Upper lobe of left lung (tissue), 6 donors: ENCODE measurements around the gene LAMC1. TPM values are rescaled to one million over a fixed set of nuclear protein-coding genes. Genes with fewer than 3 reads are reported as not detected.

Experiments
- ATAC-seq, 2 donors: fragments of 200-7000 bp; cut with Tn5 transposase; one replicate each; pipeline ENCODE4 v1.9.1; 2022; ENCODE audit warnings: mild to moderate bottlenecking in 2 of 2, moderate library complexity in 2 of 2; ENCODE audit not compliant: low FRiP score in 2 of 2
- DNase-seq, 2 donors: peaks; one replicate each; pipeline ENCODE4 v3.0.0-alpha.2; 2019 to 2020
- H3K27ac ChIP-seq, 4 donors: fragments of 200-600 bp; sonication (generic); one replicate each; pipeline ENCODE4 v1.5.1; 2016 to 2019
- H3K27me3 ChIP-seq, 4 donors: fragments of 200-600 bp; sonication (generic); one replicate each; pipeline ENCODE4 v1.5.1; 2017 to 2019
- H3K36me3 ChIP-seq, 4 donors: fragments of 200-600 bp; sonication (generic); one replicate each; pipeline ENCODE4 v1.5.1; 2016 to 2019
- H3K4me1 ChIP-seq, 4 donors: fragments of 200-600 bp; sonication (generic); one replicate each; pipeline ENCODE4 v1.5.1; 2018 to 2019
- H3K4me3 ChIP-seq, 4 donors: fragments of 200-600 bp; sonication (generic); one replicate each; pipeline ENCODE4 v1.5.1; 2017 to 2019; ENCODE audit warnings: mild to moderate bottlenecking in 2 of 4, moderate library complexity in 1 of 4
- H3K9me3 ChIP-seq, 4 donors: fragments of 200-600 bp; sonication (generic); one replicate each; pipeline ENCODE4 v1.5.1; 2018 to 2019
- EP300 ChIP-seq, 4 donors: sonication (generic); formaldehyde crosslinking; IDR thresholded peaks; one replicate each; pipeline ENCODE4 v1.5.1; 2017; ENCODE audit warnings: antibody characterized with exemption in 4 of 4, control low read depth in 2 of 4
- POLR2A ChIP-seq, 4 donors: fragments of 450-650 bp; IDR thresholded peaks; one replicate each; pipeline ENCODE4 v1.5.1; 2016 to 2017; ENCODE audit warnings: antibody characterized with exemption in 4 of 4, mild to moderate bottlenecking in 2 of 4
- POLR2AphosphoS5 ChIP-seq, 2 donors: sonication (generic); formaldehyde crosslinking; IDR thresholded peaks; one replicate each; pipeline ENCODE4 v1.5.1; 2017; ENCODE audit warnings: antibody characterized with exemption in 2 of 2
- WGBS, 2 donors: methylation state at CpG; one replicate each; pipeline ENCODE4 v1.1.5; 2017 to 2018; 5-methylcytosine and 5-hydroxymethylcytosine counted together
- total RNA-seq, 6 donors: library from RNA; depleted of rRNA in 4 of 6; stranded (reverse); fragments of >200 nt in 4 of 6; gene quantifications; one replicate each; pipeline versions ENCODE4 v1.1.0 to v1.2.1, GENCODE V29; 2016 to 2021
- TF ChIP-seq, protein P1 (sequence below), 6 experiments: fragments of 450-650 bp in 4 of 6; fragments of 200-600 bp in 2 of 6; sonication (generic) in 2 of 6; IDR thresholded peaks; one replicate each; pipeline ENCODE4 v1.5.1; 2016 to 2019; ENCODE audit warnings: antibody characterized with exemption in 6 of 6
- donor health status: DM: no; HTN: no; CAD: no; lungs with moderate emphysema.
- donor health status: DM: no; HTN: yes; CAD: no; lungs with severe emphysema.

The LAMC1 gene
- total RNA-seq, 6 donors from 2014 or later = 92.0 to 232 (median 134) TPM

DNA sequence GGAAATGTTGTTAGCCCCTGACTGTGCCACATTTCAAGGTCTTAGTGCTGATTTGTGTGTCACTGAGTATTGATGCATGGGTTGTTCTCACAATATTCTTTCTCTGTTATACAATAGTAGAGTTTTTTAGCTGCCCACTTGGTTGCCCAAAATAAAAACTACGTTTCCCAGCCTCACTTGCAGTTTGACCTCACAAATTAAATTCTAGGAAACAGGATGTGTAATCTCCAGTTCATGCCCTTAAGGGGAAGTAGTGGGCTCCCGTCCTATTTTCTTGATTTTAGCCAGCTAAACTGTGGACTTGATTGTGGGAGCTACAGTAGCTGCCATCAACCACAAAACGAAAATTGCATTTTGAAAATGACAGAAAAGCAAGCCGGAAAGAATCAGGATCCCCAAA lies 27.3 kb upstream of the LAMC1 start:
- no peaks in the 10 kb centered on the region for H3K9me3 ChIP-seq
- H3K36me3 ChIP-seq = no peaks in the 10 kb centered on the region
- H3K27ac ChIP-seq = no peak overlapping the region
- H3K27me3 ChIP-seq = no peaks in the 10 kb centered on the region
- TF ChIP-seq POLR2A (IDR thresholded peaks at IDR 0.05) (no peak), POLR2AphosphoS5 (IDR thresholded peaks at IDR 0.05) (no peak), EP300 (IDR thresholded peaks at IDR 0.05) (no peak)
- TF ChIP-seq, protein P1, sequence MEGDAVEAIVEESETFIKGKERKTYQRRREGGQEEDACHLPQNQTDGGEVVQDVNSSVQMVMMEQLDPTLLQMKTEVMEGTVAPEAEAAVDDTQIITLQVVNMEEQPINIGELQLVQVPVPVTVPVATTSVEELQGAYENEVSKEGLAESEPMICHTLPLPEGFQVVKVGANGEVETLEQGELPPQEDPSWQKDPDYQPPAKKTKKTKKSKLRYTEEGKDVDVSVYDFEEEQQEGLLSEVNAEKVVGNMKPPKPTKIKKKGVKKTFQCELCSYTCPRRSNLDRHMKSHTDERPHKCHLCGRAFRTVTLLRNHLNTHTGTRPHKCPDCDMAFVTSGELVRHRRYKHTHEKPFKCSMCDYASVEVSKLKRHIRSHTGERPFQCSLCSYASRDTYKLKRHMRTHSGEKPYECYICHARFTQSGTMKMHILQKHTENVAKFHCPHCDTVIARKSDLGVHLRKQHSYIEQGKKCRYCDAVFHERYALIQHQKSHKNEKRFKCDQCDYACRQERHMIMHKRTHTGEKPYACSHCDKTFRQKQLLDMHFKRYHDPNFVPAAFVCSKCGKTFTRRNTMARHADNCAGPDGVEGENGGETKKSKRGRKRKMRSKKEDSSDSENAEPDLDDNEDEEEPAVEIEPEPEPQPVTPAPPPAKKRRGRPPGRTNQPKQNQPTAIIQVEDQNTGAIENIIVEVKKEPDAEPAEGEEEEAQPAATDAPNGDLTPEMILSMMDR (IDR thresholded peaks at IDR 0.05) = no peak
- no peak overlapping the region for H3K4me3 ChIP-seq
- 60 to 64% methylated on average over 4 of the region's 4 CpGs for WGBS, 2 donors
- ATAC-seq (no peak), DNase-seq (no peak)
- H3K4me1 ChIP-seq = no peaks in the 10 kb centered on the region

DNA sequence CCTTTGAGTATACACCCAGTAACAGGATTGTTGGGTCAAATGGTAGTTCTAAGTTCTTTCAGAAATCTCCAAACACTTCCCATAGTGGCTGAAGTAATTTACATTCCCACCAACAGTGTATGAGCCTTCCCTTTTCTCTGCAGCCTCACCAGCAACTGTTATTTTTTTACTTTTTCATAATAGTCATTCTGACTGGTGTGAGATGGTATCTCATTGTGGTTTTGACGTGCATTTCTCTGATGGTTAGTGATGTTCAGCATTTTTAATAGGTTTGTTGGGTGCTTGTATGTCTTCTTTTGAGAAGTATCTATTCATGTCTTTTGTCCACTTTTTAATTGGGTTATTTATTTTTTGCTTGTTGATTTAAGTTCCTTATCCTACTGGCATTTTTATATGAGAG lies 26.4 kb upstream of the LAMC1 start:
- TF ChIP-seq POLR2AphosphoS5 (IDR thresholded peaks at IDR 0.05) (no peak), POLR2A (IDR thresholded peaks at IDR 0.05) (no peak), EP300 (IDR thresholded peaks at IDR 0.05) (no peak)
- TF ChIP-seq, protein P1 (IDR thresholded peaks at IDR 0.05) = no peak
- WGBS, 2 donors = 62 to 67% methylated on average over 1 of the region's 1 CpG
- Histone ChIP-seq H3K9me3 (no peaks in the 10 kb centered on the region), H3K27ac (no peak overlapping the region), H3K4me1 (no peaks in the 10 kb centered on the region), H3K27me3 (no peaks in the 10 kb centered on the region), H3K36me3 (no peaks in the 10 kb centered on the region), H3K4me3 (no peak overlapping the region)
- no peak for DNase-seq
- no peak for ATAC-seq

DNA sequence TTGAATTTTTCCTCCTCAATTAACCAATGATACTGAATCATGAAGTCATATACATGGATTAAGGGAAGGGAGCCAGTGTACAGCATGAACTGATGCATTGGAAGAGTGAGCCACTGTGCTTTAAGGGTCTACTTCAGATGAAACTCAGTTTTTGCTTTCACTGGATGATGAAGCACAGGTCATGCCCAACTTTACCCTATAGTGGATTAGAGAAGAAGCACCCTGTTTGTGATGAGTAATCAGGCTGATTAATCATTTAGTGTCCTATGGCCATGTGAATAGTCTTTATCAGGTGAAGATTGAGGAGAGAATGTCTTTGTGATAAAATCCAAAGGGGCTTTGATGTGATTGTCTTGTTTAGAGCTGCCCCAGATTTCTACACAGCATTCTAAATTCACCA lies 24.7 kb upstream of the LAMC1 start:
- H3K4me3 ChIP-seq = no peak overlapping the region
- no peak overlapping the region for H3K27ac ChIP-seq
- no peaks in the 10 kb centered on the region for H3K9me3 ChIP-seq
- H3K36me3 ChIP-seq = no peaks in the 10 kb centered on the region
- no peak for DNase-seq
- no peak for ATAC-seq
- TF ChIP-seq POLR2A (IDR thresholded peaks at IDR 0.05) = no peak
- no peak for TF ChIP-seq EP300 (IDR thresholded peaks at IDR 0.05)
- no peak for TF ChIP-seq POLR2AphosphoS5 (IDR thresholded peaks at IDR 0.05)
- TF ChIP-seq, protein P1 (IDR thresholded peaks at IDR 0.05) = no peak
- H3K27me3 ChIP-seq = no peaks in the 10 kb centered on the region
- H3K4me1 ChIP-seq = peaks cover 0 to 9% (median 6%) of the 10 kb centered on the region in 4 donors

DNA sequence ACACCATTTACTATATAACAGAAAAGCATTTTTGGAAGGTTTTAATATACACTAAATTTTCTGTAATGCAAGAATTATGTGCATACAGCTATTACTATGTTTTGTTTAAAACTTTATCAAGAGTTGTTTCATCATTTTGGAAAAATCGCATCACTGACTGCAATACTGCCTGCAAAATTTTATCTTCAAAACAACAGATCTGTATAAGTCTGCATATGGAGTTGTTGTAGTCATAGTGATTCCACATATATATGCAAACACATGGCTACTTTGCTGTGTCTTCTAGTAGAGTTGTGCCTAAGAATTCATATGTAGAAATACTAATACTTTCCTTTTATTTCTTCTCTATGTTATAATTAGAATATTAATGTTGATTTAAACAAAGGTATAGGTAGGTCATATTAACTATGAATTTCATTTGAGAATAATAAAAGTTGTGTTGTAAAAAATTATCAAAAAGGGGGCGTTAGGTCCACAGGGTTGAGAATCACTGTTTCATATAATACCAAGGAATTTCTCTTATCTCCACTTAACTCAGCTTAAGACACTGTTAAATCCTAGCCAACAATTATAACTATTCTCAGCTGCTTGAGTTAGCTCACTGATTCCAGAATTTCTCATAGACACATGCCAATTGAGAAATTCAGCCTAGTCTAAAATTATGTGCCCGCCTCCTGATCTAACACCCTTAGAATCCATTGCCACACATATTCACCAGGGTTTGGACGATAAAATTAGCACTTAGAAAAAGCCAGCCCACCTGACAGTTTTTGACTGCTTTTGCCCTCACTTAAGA lies 22.9 kb upstream of the LAMC1 start:
- DNase-seq (no peak), ATAC-seq (peak in 1 of 2 donors; percentile 61)
- H3K9me3 ChIP-seq = no peaks in the 10 kb centered on the region
- no peaks in the 10 kb centered on the region for H3K36me3 ChIP-seq
- TF ChIP-seq, protein P1 (IDR thresholded peaks at IDR 0.05) = no peak
- TF ChIP-seq POLR2AphosphoS5 (IDR thresholded peaks at IDR 0.05) = no peak
- peaks cover 0 to 9% (median 6%) of the 10 kb centered on the region in 4 donors for H3K4me1 ChIP-seq
- H3K27ac ChIP-seq = no peak overlapping the region
- 76 to 82% methylated on average over 4 of the region's 4 CpGs for WGBS, 2 donors
- no peaks in the 10 kb centered on the region for H3K27me3 ChIP-seq
- no peak overlapping the region for H3K4me3 ChIP-seq

DNA sequence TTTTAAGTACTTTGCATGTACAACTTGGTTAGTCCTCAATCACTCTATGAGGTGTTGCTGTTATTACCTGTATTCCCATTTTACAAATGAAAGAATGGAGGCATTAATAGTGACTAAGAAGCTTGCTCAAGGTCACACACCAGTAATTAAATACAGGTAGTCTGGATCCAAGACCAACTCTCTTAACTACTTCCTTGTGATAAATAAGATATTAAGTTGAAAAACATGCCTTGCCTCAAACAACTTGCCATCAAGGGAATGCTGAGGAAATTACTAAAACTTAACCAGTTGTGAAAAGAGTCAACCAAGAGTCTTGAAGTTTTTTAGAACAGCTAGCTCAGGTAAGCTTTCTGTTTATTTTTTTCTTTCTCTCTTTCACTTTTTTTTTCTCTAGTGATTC lies 21.0 kb upstream of the LAMC1 start:
- H3K27ac ChIP-seq = no peak overlapping the region
- H3K36me3 ChIP-seq = no peaks in the 10 kb centered on the region
- H3K4me1 ChIP-seq = peaks cover 0 to 9% (median 6%) of the 10 kb centered on the region in 4 donors
- no peak overlapping the region for H3K4me3 ChIP-seq
- H3K9me3 ChIP-seq = no peaks in the 10 kb centered on the region
- ATAC-seq = no peak
- no peak for DNase-seq
- no peak for TF ChIP-seq POLR2AphosphoS5 (IDR thresholded peaks at IDR 0.05)
- no peak for TF ChIP-seq POLR2A (IDR thresholded peaks at IDR 0.05)
- TF ChIP-seq, protein P1 (IDR thresholded peaks at IDR 0.05) = no peak
- no peak for TF ChIP-seq EP300 (IDR thresholded peaks at IDR 0.05)
- H3K27me3 ChIP-seq = no peaks in the 10 kb centered on the region
